ENCODE results near the gene MEGF10.

MEGF10 gene

DNA sequence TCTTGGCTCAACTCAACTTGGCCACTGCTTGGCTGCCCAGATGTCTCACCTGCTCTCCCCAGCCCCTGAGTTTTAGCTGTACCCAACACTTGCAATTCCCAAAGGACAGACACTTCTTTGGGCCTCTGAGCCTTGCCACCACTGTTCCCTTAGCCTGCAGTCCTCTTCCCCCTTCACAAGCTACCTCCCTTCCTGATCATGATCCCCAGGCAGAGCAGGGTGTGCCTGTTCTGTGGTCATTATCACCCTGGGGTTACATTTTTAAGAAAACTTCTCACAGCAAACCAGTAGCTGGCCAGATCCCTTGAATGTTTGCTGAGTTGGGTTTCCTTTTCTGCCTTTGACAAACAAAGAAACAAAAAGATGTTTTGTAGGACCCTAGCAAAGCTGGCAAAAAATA lies 139.3 kb downstream of the MEGF10 start:
- TF ChIP-seq CTCF (IDR thresholded peaks at IDR 0.05; ENCODE audit: insufficient read depth, low read depth, low read length, missing control alignments), result no peak
- no peak for DNase-seq (ENCODE audit: low read depth)

DNA sequence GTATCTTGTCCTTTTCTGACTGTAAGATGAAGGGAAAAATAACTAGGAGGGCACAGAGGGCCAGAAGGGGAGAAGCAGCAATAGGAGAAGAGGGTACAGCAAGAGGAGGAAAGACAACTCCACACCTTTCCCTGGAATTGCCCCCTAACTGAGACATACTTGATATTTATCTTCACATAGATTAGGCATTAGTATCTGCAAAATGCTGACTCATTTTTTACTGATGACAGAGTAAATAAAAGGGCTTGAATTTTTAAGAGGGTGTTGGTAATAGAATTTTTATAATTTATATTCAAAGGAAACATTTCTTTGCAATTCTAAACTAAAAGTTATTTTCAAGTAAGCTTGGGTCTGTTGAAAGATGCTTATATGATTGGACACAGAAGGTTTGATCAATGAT lies 140.0 kb downstream of the MEGF10 start:
- no peak for DNase-seq (ENCODE audit: low read depth)
- TF ChIP-seq CTCF (IDR thresholded peaks at IDR 0.05; ENCODE audit: insufficient read depth, low read depth, low read length, missing control alignments), result no peak
- H3K4me3 ChIP-seq (ENCODE audit: low read length), result no peak overlapping the region

More for the DNA sequence above, 139.3 kb downstream of the MEGF10 start:
- no peak overlapping the region for H3K4me3 ChIP-seq (ENCODE audit: low read length)

DNA sequence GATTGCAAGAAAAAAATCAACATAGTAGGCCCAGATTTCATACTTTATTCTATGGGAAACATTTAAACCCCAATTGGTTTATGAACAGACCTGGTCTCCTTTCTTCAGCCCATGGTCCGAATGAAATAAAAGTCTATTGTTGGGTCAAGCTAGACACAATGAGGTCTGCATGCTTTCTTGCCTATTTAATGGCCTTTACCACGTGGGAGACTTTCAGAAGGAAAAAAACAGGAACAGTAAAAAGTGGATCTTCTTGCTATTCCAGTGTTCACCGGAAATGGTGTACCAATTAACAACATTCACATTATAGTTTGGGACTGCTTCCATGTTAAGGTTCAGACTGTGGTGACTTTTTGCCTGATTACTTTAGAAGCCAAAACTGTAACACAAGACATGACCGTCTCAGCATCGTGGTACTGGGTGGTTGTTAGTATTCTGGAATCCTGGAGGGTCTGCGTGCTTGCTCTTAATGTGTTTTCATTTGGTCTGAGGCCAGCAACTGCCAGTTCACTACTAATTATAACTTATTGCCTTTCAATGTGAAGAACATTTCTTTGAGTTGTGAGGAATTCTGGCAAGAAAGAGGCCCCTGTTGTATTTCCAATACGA lies 141.5 kb downstream of the MEGF10 start:
- no peak for TF ChIP-seq CTCF (IDR thresholded peaks at IDR 0.05; ENCODE audit: insufficient read depth, low read depth, low read length, missing control alignments)
- no peak overlapping the region for H3K4me3 ChIP-seq (ENCODE audit: low read length)
- peak; percentile 3 for DNase-seq (ENCODE audit: low read depth)

DNA sequence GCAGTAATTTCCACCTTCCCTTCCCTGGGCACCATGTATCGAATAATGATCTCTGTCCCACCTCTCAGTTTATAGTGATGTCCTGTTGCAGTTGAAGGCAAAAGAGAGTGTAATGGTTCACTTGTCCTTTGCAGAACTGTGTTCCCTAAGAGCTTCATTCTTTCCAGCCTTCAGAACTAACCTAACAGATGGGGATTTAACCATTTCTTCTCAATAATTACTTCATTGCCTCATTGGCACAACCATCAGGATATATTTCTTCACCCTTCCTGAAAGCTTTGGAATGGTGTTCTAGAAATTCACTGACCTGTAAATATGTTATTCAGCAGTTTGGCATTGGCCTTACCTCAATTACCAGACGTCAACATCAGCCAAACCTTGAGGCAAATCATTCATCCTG lies 142.9 kb downstream of the MEGF10 start:
- TF ChIP-seq CTCF (IDR thresholded peaks at IDR 0.05; ENCODE audit: insufficient read depth, low read depth, low read length, missing control alignments), result no peak
- H3K4me3 ChIP-seq (ENCODE audit: low read length), result no peak overlapping the region
- DNase-seq (ENCODE audit: low read depth), result no peak

DNA sequence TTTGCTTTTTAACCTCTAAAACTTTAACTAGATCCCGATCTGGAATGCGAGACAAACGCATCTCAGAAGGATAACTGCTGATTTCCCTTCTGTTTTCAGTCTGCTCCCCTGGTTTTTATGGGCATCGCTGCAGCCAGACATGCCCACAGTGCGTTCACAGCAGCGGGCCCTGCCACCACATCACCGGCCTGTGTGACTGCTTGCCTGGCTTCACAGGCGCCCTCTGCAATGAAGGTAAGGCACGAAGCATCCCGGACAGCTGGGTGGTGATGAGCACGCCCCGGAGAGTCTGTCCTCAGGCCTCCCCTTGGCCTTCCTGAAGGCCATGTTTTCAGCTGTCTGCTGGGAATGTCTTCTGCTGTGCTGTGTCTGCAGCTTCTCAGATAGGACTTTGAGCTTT lies 144.0 kb downstream of the MEGF10 start:
- H3K4me3 ChIP-seq (ENCODE audit: low read length), result no peak overlapping the region
- no peak for DNase-seq (ENCODE audit: low read depth)
- no peak for TF ChIP-seq CTCF (IDR thresholded peaks at IDR 0.05; ENCODE audit: insufficient read depth, low read depth, low read length, missing control alignments)

GRCh38 chr5:127435821-127436220 lies 145.2 kb downstream of the MEGF10 start:
- TF ChIP-seq CTCF (IDR thresholded peaks at IDR 0.05; ENCODE audit: insufficient read depth, low read depth, low read length, missing control alignments), result no peak
- DNase-seq (ENCODE audit: low read depth), result no peak
- no peak overlapping the region for H3K4me3 ChIP-seq (ENCODE audit: low read length)

DNA sequence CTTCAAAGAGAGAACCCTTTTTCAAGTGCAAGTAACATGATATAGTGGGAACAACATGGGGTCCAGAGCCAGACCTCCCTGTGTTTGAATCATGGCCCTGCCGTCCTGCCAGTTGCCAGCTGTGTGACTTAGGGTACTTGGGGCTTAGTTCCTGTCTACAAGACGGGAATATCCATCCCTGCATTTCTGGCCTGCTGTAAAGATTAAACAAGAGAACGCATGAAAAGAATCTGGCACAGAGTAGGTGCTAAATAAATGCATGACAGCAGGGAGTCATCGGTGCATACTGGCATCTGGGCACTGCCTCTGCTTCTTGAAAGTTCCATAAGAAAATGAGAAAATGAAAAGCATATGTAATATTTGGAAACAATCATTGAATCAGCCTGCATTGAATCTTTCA lies 149.0 kb downstream of the MEGF10 start:
- no peak for TF ChIP-seq CTCF (IDR thresholded peaks at IDR 0.05; ENCODE audit: insufficient read depth, low read depth, low read length, missing control alignments)
- no peak overlapping the region for H3K4me3 ChIP-seq (ENCODE audit: low read length)
- DNase-seq (ENCODE audit: low read depth), result no peak

Measured in epithelial cell of esophagus (primary cell).